ENCODE data around the gene NUDT3. TPM values are rescaled to one million over a fixed set of nuclear protein-coding genes. Genes with fewer than 3 reads are reported as not detected.
A peak's percentile ranks its signal among the peaks of the same experiment; 100 is the strongest.
"Not testable (repeated sequence)": the region's sequence is repeated elsewhere in the genome, so short reads cannot be mapped to it uniquely, and the experiment has no call there.

NUDT3 gene
- polyA plus RNA-seq, 3 donors: 13.9 to 16.1 (median 15.6) TPM

GRCh38 chr6:34269658-34270341, 122.7 kb downstream of the NUDT3 start:
- not testable (repeated sequence) for DNase-seq (ENCODE audit: low read depth in 3 of 3, low spot score in 2 of 3)

- DNase-seq (ENCODE audit: low read depth in 3 of 3, low spot score in 2 of 3): not testable (repeated sequence)
These were observed 123.3 kb downstream of the NUDT3 start for GRCh38 chr6:34269132-34269531.

- no peak for DNase-seq (ENCODE audit: low read depth in 3 of 3, low spot score in 2 of 3)
These were observed 124.7 kb downstream of the NUDT3 start for GRCh38 chr6:34267746-34268145.

- DNase-seq (ENCODE audit: low read depth in 3 of 3, low spot score in 2 of 3): not testable (repeated sequence)
These were observed 129.0 kb downstream of the NUDT3 start for GRCh38 chr6:34263484-34263883.

- DNase-seq (ENCODE audit: low read depth in 3 of 3, low spot score in 2 of 3): no peak
These were observed 131.7 kb downstream of the NUDT3 start for GRCh38 chr6:34260576-34261267.

GRCh38 chr6:34259529-34260069, 132.9 kb downstream of the NUDT3 start:
- no peak for DNase-seq (ENCODE audit: low read depth in 3 of 3, low spot score in 2 of 3)

GRCh38 chr6:34252395-34252794, 140.1 kb downstream of the NUDT3 start:
- not testable (repeated sequence) for DNase-seq (ENCODE audit: low read depth in 3 of 3, low spot score in 2 of 3)

- DNase-seq (ENCODE audit: low read depth in 3 of 3, low spot score in 2 of 3): no peak
These were observed 142.8 kb downstream of the NUDT3 start for GRCh38 chr6:34249469-34250261.

GRCh38 chr6:34248727-34249468, 143.6 kb downstream of the NUDT3 start, which contains the start of gene SMIM29:
SMIM29 (minus strand) TSS chr6:34249006; CDS start chr6:34247791, 1,215 bp downstream.
- DNase-seq (ENCODE audit: low read depth in 3 of 3, low spot score in 2 of 3): peak; percentile 83 to 90 (median 84)

GRCh38 chr6:34248198-34248726, 144.2 kb downstream of the NUDT3 start:
- no peak for DNase-seq (ENCODE audit: low read depth in 3 of 3, low spot score in 2 of 3)

- DNase-seq (ENCODE audit: low read depth in 3 of 3, low spot score in 2 of 3): no peak
These were observed 144.8 kb downstream of the NUDT3 start for GRCh38 chr6:34247481-34248197.

GRCh38 chr6:34246563-34247391, 145.7 kb downstream of the NUDT3 start:
- no peak for DNase-seq (ENCODE audit: low read depth in 3 of 3, low spot score in 2 of 3)

- no peak for DNase-seq (ENCODE audit: low read depth in 3 of 3, low spot score in 2 of 3)
These were observed 146.3 kb downstream of the NUDT3 start for GRCh38 chr6:34246249-34246562.

- not testable (repeated sequence) for DNase-seq (ENCODE audit: low read depth in 3 of 3, low spot score in 2 of 3)
These were observed 146.7 kb downstream of the NUDT3 start for GRCh38 chr6:34245761-34246140.

GRCh38 chr6:34245032-34245760, 147.3 kb downstream of the NUDT3 start:
- not testable (repeated sequence) for DNase-seq (ENCODE audit: low read depth in 3 of 3, low spot score in 2 of 3)

- no peak for DNase-seq (ENCODE audit: low read depth in 3 of 3, low spot score in 2 of 3)
These were observed 148.3 kb downstream of the NUDT3 start for GRCh38 chr6:34243901-34244884.

All from right renal cortex interstitium (tissue), 3 donors.